ENCODE data around the gene TRIM31.
A peak's percentile ranks its signal among the peaks of the same experiment; 100 is the strongest.

Gene TRIM31

GRCh38 chr6:30061858-30062458, 50.9 kb downstream of the TRIM31 start:
- no peak for DNase-seq (ENCODE audit: low spot score in 2 of 2)
- peak overlapping the region; percentile 95 for H3K27ac Mint-ChIP-seq
- no peaks in the 10 kb centered on the region for H3K9me3 Mint-ChIP-seq
- peak overlapping the region; percentile 94 for H3K4me3 Mint-ChIP-seq
- ATAC-seq: peak; percentile 60
- H3K4me1 Mint-ChIP-seq: peaks cover 32% of the 10 kb centered on the region
- H3K36me3 Mint-ChIP-seq: peaks cover 64% of the 10 kb centered on the region

- ATAC-seq (peak; percentile 97), DNase-seq (ENCODE audit: low spot score in 2 of 2) (peak; percentile 68 to 88)
- peak within 1 kb of the TSS; percentile 94 for H3K4me3 Mint-ChIP-seq
- H3K27ac Mint-ChIP-seq: peak within 1 kb of the TSS; percentile 95
- no peaks in the 10 kb centered on the region for H3K9me3 Mint-ChIP-seq
- peaks cover 27% of the 10 kb centered on the region for H3K4me1 Mint-ChIP-seq
- H3K36me3 Mint-ChIP-seq: peaks cover 65% of the 10 kb centered on the region
These were observed 51.6 kb downstream of the TRIM31 start, which contains the start of gene POLR1H for GRCh38 chr6:30061092-30061857. TSS of gene POLR1H (plus strand) at chr6:30061265. CDS start at chr6:30061525, 260 bp downstream.

- Mint-ChIP-seq H3K4me3 (peak overlapping the region; percentile 94), H3K27ac (peak overlapping the region; percentile 95), H3K4me1 (peaks cover 22% of the 10 kb centered on the region), H3K9me3 (no peaks in the 10 kb centered on the region), H3K36me3 (peaks cover 70% of the 10 kb centered on the region)
- no peak for DNase-seq (ENCODE audit: low spot score in 2 of 2)
- ATAC-seq: peak; percentile 54
These were observed 52.2 kb downstream of the TRIM31 start for GRCh38 chr6:30060606-30061091.

- Mint-ChIP-seq H3K27ac (no peak overlapping the region), H3K36me3 (peaks cover 37% of the 10 kb centered on the region), H3K4me3 (no peak overlapping the region), H3K4me1 (peaks cover 2% of the 10 kb centered on the region), H3K9me3 (no peaks in the 10 kb centered on the region)
- ATAC-seq (no peak), DNase-seq (ENCODE audit: low spot score in 2 of 2) (no peak)
These were observed 57.4 kb downstream of the TRIM31 start for GRCh38 chr6:30055513-30055912.

GRCh38 chr6:30053682-30054081, 59.2 kb downstream of the TRIM31 start:
- DNase-seq (ENCODE audit: low spot score in 2 of 2): no peak
- H3K9me3 Mint-ChIP-seq: no peaks in the 10 kb centered on the region
- H3K4me1 Mint-ChIP-seq: no peaks in the 10 kb centered on the region
- no peak overlapping the region for H3K27ac Mint-ChIP-seq
- H3K4me3 Mint-ChIP-seq: no peak overlapping the region
- H3K36me3 Mint-ChIP-seq: peaks cover 36% of the 10 kb centered on the region
- no peak for ATAC-seq

All from stimulated activated effector memory CD8-positive, alpha-beta T cell treated with anti-CD3 and anti-CD28 coated beads, Interleukin-12 subunit alpha, Interleukin-12 subunit beta, amount 100 ng/mL, for 72 hours (primary cell).